Activated naive CD8-positive, alpha-beta T cell treated with anti-CD3 and anti-CD28 coated beads for 36 hours (primary cell): Measurements from ENCODE around the gene KRTAP17-1. TPM values are rescaled to one million over a fixed set of nuclear protein-coding genes. Genes with fewer than 3 reads are reported as not detected.
"Not testable (repeated sequence)": the region's sequence is repeated elsewhere in the genome, so short reads cannot be mapped to it uniquely, and the experiment has no call there.

Source experiments
- DNase-seq: peaks from one replicate; pipeline ENCODE4 v3.0.0; 2021
- H3K27ac Mint-ChIP-seq: one replicate; pipeline ENCODE4 v1.8.0; 2022; ENCODE audit warnings: mild to moderate bottlenecking, moderate library complexity, mixed read lengths
- H3K27me3 Mint-ChIP-seq: one replicate; pipeline ENCODE4 v1.8.0; 2022; ENCODE audit warnings: mild to moderate bottlenecking, mixed read lengths
- H3K36me3 Mint-ChIP-seq: one replicate; pipeline ENCODE4 v1.8.0; 2021; ENCODE audit warnings: mild to moderate bottlenecking, mixed read lengths
- H3K4me1 Mint-ChIP-seq: one replicate; pipeline ENCODE4 v1.8.0; 2021; ENCODE audit warnings: mixed read lengths
- H3K4me3 Mint-ChIP-seq: one replicate; pipeline ENCODE4 v1.8.0; 2022; ENCODE audit warnings: mild to moderate bottlenecking, moderate library complexity, mixed read lengths
- H3K9me3 Mint-ChIP-seq: one replicate; pipeline ENCODE4 v1.8.0; 2022; ENCODE audit warnings: mixed read lengths
- total RNA-seq, 2 experiments: library from RNA; stranded (reverse); gene quantifications; one replicate each; pipeline ENCODE4 v1.2.3, GENCODE V29; 2021

Gene KRTAP17-1
- total RNA-seq, 2 experiments from 2014 or later: not detected

DNA sequence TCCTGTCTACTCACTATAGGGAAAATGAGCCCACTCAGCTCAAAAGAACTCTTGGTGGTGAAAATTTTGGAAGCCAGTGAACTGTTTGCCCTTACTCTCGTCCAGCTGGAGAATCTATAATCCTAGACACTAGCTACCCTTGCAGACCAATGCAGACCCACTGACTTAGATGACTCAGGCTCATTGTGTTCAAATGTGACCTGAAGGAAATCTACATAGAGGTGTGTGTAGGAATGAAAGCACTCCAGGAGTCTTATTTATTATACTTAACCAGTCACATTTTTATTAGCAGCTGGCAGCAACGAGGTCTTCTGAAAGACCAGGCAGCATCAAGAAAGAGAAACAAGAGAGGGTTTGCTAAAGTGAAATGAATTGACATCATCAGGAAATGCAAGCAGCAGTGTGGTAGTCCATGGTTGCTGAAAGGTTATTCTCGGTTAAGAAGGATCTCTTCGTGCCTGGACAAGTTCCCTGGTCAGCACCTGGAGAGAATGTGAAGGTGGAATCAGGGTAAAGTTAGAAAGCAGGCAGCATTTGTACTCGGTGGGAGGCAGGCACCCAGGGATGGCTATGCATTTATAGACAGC lies 14.2 kb downstream of the KRTAP17-1 start:
- Mint-ChIP-seq H3K9me3 (peaks cover 5% of the 10 kb centered on the region), H3K4me1 (peaks cover 12% of the 10 kb centered on the region), H3K27me3 (no peaks in the 10 kb centered on the region), H3K36me3 (no peaks in the 10 kb centered on the region), H3K4me3 (no peak overlapping the region), H3K27ac (no peak overlapping the region)
- no peak for DNase-seq

DNA sequence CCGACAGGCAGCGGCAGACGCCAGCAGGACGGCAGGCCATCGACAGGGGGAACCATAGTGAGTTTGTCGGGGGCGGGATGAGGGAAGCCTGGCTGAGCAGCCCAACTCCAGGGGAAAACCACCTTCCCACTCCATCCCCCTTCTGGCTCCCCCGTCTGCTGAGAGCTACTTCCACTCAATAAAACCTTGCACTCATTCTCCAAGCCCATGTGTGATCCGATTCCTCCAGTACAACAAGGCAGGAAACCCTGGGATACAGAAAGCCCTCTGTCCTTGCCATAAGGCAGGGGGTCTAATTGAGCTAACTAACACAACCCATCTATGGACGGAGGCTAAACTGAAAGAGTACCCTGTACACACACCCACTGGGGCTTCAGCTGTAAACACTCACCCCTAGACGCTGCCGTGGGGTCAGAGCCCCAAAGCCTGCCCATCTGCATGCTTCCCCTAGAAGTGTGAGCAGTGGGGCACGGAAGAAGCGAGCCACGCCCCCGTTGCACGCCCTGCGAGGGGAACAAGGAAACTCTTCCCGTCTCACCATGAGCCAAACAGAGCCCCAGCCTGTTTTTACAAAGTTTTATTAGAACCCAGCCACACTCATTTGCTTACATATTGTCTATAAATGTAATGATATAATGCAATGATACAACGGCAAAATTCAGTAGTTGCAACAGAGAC lies 16.9 kb downstream of the KRTAP17-1 start:
- Mint-ChIP-seq H3K36me3 (no peaks in the 10 kb centered on the region), H3K27ac (no peak overlapping the region), H3K9me3 (peaks cover 5% of the 10 kb centered on the region), H3K4me3 (no peak overlapping the region), H3K27me3 (no peaks in the 10 kb centered on the region), H3K4me1 (peaks cover 12% of the 10 kb centered on the region)
- DNase-seq: no peak

DNA sequence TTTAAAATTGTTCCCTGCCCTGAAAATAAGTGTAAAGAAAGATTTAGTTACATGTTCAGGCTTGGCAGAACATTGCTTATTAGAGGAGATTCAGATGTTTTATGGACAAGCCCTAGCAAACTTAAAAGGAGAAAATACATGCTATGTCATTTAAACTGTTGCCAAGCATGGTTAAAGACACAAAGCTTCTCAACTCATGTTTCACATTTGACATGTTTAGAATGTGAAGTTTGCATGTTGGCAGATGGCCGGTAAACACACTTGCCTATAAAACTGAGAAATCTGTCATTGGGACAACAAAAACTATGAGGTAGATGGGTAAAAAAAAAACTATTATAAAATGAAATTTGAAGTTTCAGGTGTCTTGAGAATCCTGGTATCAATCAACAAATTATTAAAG lies 18.7 kb downstream of the KRTAP17-1 start:
- DNase-seq: no peak
- H3K27ac Mint-ChIP-seq: no peak overlapping the region
- no peak overlapping the region for H3K4me3 Mint-ChIP-seq
- H3K9me3 Mint-ChIP-seq: peaks cover 2% of the 10 kb centered on the region
- no peaks in the 10 kb centered on the region for H3K27me3 Mint-ChIP-seq
- H3K36me3 Mint-ChIP-seq: no peaks in the 10 kb centered on the region
- peaks cover 9% of the 10 kb centered on the region for H3K4me1 Mint-ChIP-seq

DNA sequence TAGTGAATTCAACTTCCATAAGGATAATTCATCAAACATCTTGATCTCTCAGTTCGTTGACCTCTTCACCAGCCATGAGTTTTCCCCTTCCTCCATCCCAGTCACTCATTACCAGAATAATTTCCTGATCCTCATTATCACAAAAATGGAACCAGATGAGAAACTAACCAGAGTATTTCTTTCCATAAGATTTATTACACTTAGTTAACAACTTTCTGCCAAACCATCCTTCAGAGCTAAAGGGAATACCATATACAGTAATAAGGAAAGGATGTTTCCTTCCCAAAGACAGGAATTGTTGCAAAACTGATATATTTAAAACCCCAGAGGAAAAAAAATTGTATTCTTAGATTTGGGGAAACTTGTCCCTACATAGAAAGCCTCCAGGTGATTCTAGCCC lies 21.5 kb downstream of the KRTAP17-1 start:
- Mint-ChIP-seq H3K9me3 (no peaks in the 10 kb centered on the region), H3K27ac (no peak overlapping the region), H3K4me1 (no peaks in the 10 kb centered on the region), H3K27me3 (peaks cover 3% of the 10 kb centered on the region), H3K36me3 (no peaks in the 10 kb centered on the region), H3K4me3 (no peak overlapping the region)
- DNase-seq: no peak

DNA sequence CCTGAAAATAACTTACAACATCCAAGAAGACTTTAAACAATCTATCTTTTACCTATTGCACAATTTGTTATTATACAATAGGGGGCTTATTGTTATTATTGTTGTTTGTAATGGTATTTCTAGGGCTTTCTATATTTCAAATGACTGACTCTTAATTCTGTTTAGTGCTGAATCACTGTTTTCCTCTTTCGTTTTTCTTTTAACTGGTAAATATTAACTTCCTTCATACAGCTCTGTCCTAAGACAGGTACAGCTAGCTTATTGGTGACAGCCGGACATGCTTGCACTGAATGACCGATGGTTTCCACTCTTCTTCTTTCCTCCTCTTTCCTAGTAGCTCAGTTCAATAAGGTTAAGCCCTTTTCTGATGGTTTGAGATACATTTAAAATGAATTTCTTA lies 28.5 kb downstream of the KRTAP17-1 start:
- H3K4me1 Mint-ChIP-seq: peaks cover 8% of the 10 kb centered on the region
- no peak for DNase-seq
- no peaks in the 10 kb centered on the region for H3K36me3 Mint-ChIP-seq
- no peak overlapping the region for H3K4me3 Mint-ChIP-seq
- no peaks in the 10 kb centered on the region for H3K9me3 Mint-ChIP-seq
- H3K27me3 Mint-ChIP-seq: peaks cover 3% of the 10 kb centered on the region
- H3K27ac Mint-ChIP-seq: no peak overlapping the region

DNA sequence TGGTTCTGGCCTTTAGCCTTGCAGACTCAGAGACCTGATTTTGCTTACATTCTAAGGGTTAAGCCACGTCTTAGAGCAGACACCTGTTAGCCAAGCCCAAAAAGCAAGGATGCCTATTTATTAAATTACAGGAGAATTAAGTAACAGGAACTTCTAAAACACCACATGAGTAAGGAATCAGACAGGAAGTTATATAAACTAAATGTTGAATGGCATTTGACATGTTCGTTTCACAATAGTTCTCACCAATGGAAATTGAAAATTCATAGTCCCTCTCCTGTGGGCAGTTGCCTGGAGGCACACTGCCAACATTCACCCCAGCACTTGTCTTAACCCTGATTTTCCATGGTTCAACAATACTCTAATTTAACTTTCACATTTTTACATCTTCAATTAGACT lies 31.0 kb downstream of the KRTAP17-1 start:
- H3K36me3 Mint-ChIP-seq: no peaks in the 10 kb centered on the region
- peaks cover 1% of the 10 kb centered on the region for H3K9me3 Mint-ChIP-seq
- DNase-seq: no peak
- peaks cover 8% of the 10 kb centered on the region for H3K4me1 Mint-ChIP-seq
- no peaks in the 10 kb centered on the region for H3K27me3 Mint-ChIP-seq
- H3K4me3 Mint-ChIP-seq: no peak overlapping the region
- H3K27ac Mint-ChIP-seq: no peak overlapping the region

DNA sequence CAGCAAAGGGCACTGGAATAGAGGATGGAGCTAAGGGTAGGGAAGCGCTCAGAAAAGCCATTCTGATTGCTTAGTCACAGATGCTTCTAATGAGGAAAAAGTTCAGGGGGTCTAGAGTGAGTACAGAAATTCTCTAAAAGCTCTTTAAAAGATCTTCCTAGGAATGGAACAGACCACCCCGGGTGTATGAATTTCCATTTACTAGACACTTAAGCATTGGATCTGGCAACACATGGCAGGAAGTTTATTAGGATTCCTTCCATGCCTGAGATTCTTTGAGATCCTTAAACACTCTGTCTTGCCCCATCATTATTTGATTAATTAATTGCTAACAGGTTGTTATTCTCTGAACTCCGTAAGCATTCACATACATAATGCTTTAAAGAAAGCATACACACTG lies 31.5 kb downstream of the KRTAP17-1 start:
- Mint-ChIP-seq H3K4me3 (no peak overlapping the region), H3K27ac (no peak overlapping the region), H3K9me3 (peaks cover 1% of the 10 kb centered on the region), H3K4me1 (peaks cover 8% of the 10 kb centered on the region), H3K36me3 (no peaks in the 10 kb centered on the region), H3K27me3 (no peaks in the 10 kb centered on the region)
- no peak for DNase-seq

DNA sequence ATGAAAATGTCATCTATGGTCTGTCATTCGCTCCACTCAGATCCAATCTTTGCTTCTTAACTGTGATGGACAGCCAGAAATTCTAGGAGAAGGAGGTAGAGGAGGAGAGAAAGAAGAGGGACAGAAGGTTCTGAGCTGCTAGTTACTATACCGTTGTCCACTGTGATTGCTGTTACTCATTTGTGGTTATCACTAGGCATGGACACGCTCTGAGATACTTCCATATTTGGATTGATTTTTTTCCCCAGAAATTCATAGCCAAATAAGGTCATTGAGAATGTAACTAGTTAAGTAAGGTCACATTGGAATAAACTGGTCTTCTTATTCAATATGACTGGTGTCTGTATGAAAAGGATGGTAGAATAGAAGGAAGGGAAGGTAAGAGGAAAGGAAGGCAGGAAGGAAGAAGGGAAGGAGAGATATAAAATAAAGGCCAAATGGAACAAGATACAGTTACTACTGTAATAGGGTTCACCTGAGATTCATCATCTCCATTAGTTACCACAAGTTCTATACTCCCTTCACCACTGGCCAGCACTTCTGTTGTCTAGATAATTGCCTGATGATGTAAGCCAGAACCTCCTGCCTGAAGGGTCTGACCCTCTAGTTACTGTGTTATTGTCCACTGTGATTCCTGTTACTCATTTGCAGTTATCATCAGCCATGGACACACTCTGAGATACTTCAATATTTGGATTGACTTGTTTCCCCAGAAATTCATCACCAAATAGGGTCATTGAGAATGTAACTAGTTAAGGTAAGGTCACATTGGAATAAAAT lies 37.1 kb downstream of the KRTAP17-1 start:
- peaks cover 6% of the 10 kb centered on the region for H3K27me3 Mint-ChIP-seq
- H3K4me3 Mint-ChIP-seq: no peak overlapping the region
- DNase-seq: no peak
- peaks cover 1% of the 10 kb centered on the region for H3K9me3 Mint-ChIP-seq
- H3K4me1 Mint-ChIP-seq: no peaks in the 10 kb centered on the region
- H3K36me3 Mint-ChIP-seq: no peaks in the 10 kb centered on the region
- H3K27ac Mint-ChIP-seq: no peak overlapping the region

DNA sequence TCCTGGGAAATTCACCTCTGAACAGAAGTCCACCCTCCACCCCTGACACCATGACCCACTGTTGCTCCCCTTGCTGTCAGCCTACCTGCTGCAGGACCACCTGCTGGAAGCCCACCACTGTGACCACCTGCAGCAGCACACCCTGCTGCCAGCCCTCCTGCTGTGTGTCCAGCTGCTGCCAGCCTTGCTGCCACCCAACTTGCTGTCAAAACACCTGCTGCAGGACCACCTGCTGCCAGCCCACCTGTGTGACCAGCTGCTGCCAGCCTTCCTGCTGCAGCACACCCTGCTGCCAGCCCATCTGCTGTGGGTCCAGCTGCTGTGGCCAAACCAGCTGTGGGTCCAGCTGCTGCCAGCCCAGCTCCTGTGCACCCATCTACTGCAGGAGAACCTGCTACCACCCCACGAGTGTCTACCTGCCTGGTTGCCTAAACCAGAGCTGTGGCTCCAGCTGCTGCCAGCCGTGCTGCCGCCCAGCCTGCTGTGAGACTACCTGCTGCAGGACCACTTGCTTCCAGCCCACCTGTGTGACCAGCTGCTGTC lies 39.8 kb downstream of the KRTAP17-1 start, which contains the start of gene KRTAP9-7:
Gene KRTAP9-7, plus strand, starts transcription at position 51 of the 543 bp plus-strand sequence. Its CDS starts 0 bp downstream, at position 51.
- not testable (repeated sequence) for H3K36me3 Mint-ChIP-seq, DNase-seq, H3K27ac Mint-ChIP-seq, H3K4me1 Mint-ChIP-seq, H3K27me3 Mint-ChIP-seq, H3K9me3 Mint-ChIP-seq, H3K4me3 Mint-ChIP-seq

DNA sequence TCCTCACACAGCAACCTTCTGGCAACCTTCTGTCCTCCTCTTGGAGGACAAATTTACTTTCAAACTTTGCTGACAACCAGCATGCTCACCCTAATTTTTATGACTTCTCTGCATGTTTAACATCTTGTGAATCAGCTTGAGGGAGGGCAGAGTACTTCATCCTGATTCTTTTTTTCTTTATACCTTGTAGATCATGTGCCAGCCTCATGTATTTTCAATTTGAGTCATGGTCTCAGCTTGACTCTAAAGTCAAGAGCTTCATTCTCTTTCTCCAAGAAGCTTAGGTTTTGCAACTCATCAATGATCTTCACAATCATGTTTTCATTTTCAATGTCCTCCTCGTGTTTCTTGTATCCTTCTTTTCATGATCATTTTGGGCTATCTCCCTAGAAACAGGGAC lies 43.7 kb downstream of the KRTAP17-1 start:
- no peaks in the 10 kb centered on the region for H3K36me3 Mint-ChIP-seq
- DNase-seq: no peak

DNA sequence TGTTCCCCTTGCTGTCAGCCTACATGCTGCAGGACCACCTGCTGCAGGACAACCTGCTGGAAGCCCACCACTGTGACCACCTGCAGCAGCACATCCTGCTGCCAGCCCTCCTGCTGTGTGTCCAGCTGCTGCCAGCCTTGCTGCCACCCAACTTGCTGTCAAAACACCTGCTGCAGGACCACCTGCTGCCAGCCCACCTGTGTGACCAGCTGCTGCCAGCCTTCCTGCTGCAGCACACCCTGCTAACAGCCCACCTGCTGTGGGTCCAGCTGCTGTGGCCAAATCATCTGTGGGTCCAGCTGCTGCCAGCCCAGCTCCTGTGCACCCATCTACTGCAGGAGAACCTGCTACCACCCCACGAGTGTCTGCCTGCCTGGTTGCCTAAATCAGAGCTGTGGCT lies 44.2 kb downstream of the KRTAP17-1 start:
- H3K9me3 Mint-ChIP-seq, H3K27ac Mint-ChIP-seq, H3K36me3 Mint-ChIP-seq, H3K4me3 Mint-ChIP-seq, DNase-seq, H3K4me1 Mint-ChIP-seq, H3K27me3 Mint-ChIP-seq: not testable (repeated sequence)

More for the DNA sequence above, 43.7 kb downstream of the KRTAP17-1 start:
- no peaks in the 10 kb centered on the region for H3K9me3 Mint-ChIP-seq
- no peaks in the 10 kb centered on the region for H3K4me1 Mint-ChIP-seq
- H3K27me3 Mint-ChIP-seq: peaks cover 6% of the 10 kb centered on the region
- no peak overlapping the region for H3K4me3 Mint-ChIP-seq
- no peak overlapping the region for H3K27ac Mint-ChIP-seq

DNA sequence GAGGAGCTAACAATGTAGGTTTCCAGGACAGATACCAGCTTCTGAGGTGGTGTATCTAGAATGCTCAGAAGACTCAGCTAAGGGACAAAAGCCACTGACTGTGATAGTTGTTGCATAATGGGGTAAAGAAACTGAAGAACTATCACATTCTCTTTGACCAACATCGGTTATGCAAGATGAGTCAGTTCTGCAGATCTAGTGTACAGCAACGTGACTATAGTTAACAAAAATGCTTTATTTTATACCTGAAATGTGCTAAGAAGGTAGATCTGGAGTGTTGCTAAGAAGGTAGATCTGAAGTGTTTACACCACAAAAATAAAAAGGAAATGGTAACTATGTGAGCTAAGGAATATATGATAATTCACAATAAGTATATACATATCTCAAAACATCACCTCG lies 47.8 kb downstream of the KRTAP17-1 start:
- Mint-ChIP-seq H3K9me3 (no peaks in the 10 kb centered on the region), H3K4me1 (peaks cover 6% of the 10 kb centered on the region), H3K27me3 (no peaks in the 10 kb centered on the region), H3K27ac (no peak overlapping the region), H3K4me3 (no peak overlapping the region), H3K36me3 (no peaks in the 10 kb centered on the region)
- no peak for DNase-seq

DNA sequence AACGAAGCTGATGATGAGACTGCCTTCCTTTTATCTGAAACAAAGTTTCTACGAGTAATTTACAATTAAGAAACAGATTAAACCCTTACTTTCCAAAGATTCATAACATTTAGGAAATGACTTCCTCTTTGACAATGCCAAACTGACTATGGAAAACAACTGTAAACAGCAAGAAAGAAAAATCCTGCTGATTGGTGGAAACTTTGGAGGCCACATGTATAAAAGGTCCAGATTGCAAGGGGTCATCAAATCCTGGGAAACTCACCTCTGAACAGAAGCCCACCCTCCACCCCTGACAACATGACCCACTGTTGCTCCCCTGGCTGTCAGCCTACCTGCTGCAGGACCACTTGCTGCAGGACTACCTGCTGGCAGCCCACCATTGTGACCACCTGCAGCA lies 50.4 kb downstream of the KRTAP17-1 start, which contains the start of gene KRTAP9-6:
Gene KRTAP9-6, plus strand, starts transcription at position 301 of the 400 bp plus-strand sequence. Its CDS starts 0 bp downstream, at position 301.
- peaks cover 16% of the 10 kb centered on the region for H3K4me1 Mint-ChIP-seq
- no peaks in the 10 kb centered on the region for H3K36me3 Mint-ChIP-seq
- H3K27ac Mint-ChIP-seq: no peak within 1 kb of the TSS
- no peaks in the 10 kb centered on the region for H3K9me3 Mint-ChIP-seq
- H3K27me3 Mint-ChIP-seq: no peaks in the 10 kb centered on the region
- no peak within 1 kb of the TSS for H3K4me3 Mint-ChIP-seq
- DNase-seq: no peak
